Measurements from ENCODE around the gene SYDE1. TPM values are rescaled to one million over a fixed set of nuclear protein-coding genes. Genes with fewer than 3 reads are reported as not detected.

The SYDE1 gene
- polyA plus RNA-seq, 1 donor from 2014 or later: not detected

GRCh38 chr19:15137777-15138176 lies 30.6 kb downstream of the SYDE1 start:
- H3K27ac ChIP-seq (ENCODE audit: low read length): no peak overlapping the region
- no peak overlapping the region for H3K4me3 ChIP-seq (ENCODE audit: low read length)
- no peaks in the 10 kb centered on the region for H3K79me2 ChIP-seq (replicated peaks; ENCODE audit: insufficient read depth, low read length)
- no peaks in the 10 kb centered on the region for H3K36me3 ChIP-seq (ENCODE audit: insufficient read depth, low read length)
- no peaks in the 10 kb centered on the region for H4K20me1 ChIP-seq (ENCODE audit: insufficient read depth)
- no peaks in the 10 kb centered on the region for H3K9me3 ChIP-seq (ENCODE audit: low read length)
- no peak overlapping the region for H2AFZ ChIP-seq (ENCODE audit: low read depth, low read length)
- no peaks in the 10 kb centered on the region for H3K27me3 ChIP-seq (ENCODE audit: insufficient read depth, low read depth, low read length)
- TF ChIP-seq EP300 (conservative IDR thresholded peaks at IDR 0.05; ENCODE audit: poor library complexity, severe bottlenecking): no peak
- TF ChIP-seq TAF1 (IDR thresholded peaks at IDR 0.05; ENCODE audit: low read depth): no peak
- no peak for TF ChIP-seq SMC3 (conservative IDR thresholded peaks at IDR 0.05; ENCODE audit: poor library complexity)
- no peak for TF ChIP-seq POLR2AphosphoS5 (IDR thresholded peaks at IDR 0.05)
- TF ChIP-seq MXI1 (conservative IDR thresholded peaks at IDR 0.05; ENCODE audit: poor library complexity, severe bottlenecking): no peak
- no peaks in the 10 kb centered on the region for H3F3A ChIP-seq (ENCODE audit: insufficient read depth, low read length, poor library complexity, severe bottlenecking)
- no peak overlapping the region for H3K9ac ChIP-seq (ENCODE audit: low read length)
- no peaks in the 10 kb centered on the region for H3K9me2 ChIP-seq (ENCODE audit: insufficient read depth, low read length)
- no peak overlapping the region for H3K4me2 ChIP-seq (ENCODE audit: low read length)

- Histone ChIP-seq H3K4me2 (ENCODE audit: low read length) (no peak overlapping the region), H3K9me2 (ENCODE audit: insufficient read depth, low read length) (no peaks in the 10 kb centered on the region), H4K20me1 (ENCODE audit: insufficient read depth) (no peaks in the 10 kb centered on the region), H3K9ac (ENCODE audit: low read length) (no peak overlapping the region), H3K4me3 (ENCODE audit: low read length) (no peak overlapping the region), H3K9me3 (ENCODE audit: low read length) (no peaks in the 10 kb centered on the region), H2AFZ (ENCODE audit: low read depth, low read length) (no peak overlapping the region), H3K27ac (ENCODE audit: low read length) (no peak overlapping the region), H3F3A (ENCODE audit: insufficient read depth, low read length, poor library complexity, severe bottlenecking) (no peaks in the 10 kb centered on the region), H3K27me3 (ENCODE audit: insufficient read depth, low read depth, low read length) (no peaks in the 10 kb centered on the region), H3K36me3 (ENCODE audit: insufficient read depth, low read length) (no peaks in the 10 kb centered on the region), H3K79me2 (replicated peaks; ENCODE audit: insufficient read depth, low read length) (no peaks in the 10 kb centered on the region)
- TF ChIP-seq MXI1 (conservative IDR thresholded peaks at IDR 0.05; ENCODE audit: poor library complexity, severe bottlenecking): no peak
- no peak for TF ChIP-seq EP300 (conservative IDR thresholded peaks at IDR 0.05; ENCODE audit: poor library complexity, severe bottlenecking)
- TF ChIP-seq TAF1 (IDR thresholded peaks at IDR 0.05; ENCODE audit: low read depth): no peak
- no peak for TF ChIP-seq SMC3 (conservative IDR thresholded peaks at IDR 0.05; ENCODE audit: poor library complexity)
- no peak for TF ChIP-seq POLR2AphosphoS5 (IDR thresholded peaks at IDR 0.05)
- no peak for TF ChIP-seq EZH2 (IDR thresholded peaks at IDR 0.05; ENCODE audit: borderline replicate concordance, insufficient read depth, low read length, poor library complexity, severe bottlenecking)
- no peak for TF ChIP-seq REST (IDR thresholded peaks at IDR 0.05; ENCODE audit: borderline replicate concordance)
- TF ChIP-seq CTCF (IDR thresholded peaks at IDR 0.05; ENCODE audit: poor library complexity, severe bottlenecking): no peak
- no peak for TF ChIP-seq RAD21 (conservative IDR thresholded peaks at IDR 0.05)
Measured at GRCh38 chr19:15138427-15138826, 31.2 kb downstream of the SYDE1 start.

All from neural cell (in vitro differentiated cells).